Ascending aorta (tissue), 2 donors: ENCODE results near the gene TDRKH. TPM values are rescaled to one million over a fixed set of nuclear protein-coding genes. Genes with fewer than 3 reads are reported as not detected.

Experiments used
- DNase-seq, 2 donors: peaks; one replicate each; pipeline ENCODE4 v3.0.0-alpha.2; 2019; ENCODE audit warnings: low spot score in 2 of 2
- H3K27ac ChIP-seq, 2 donors: fragments of 200-600 bp; sonication (generic); one replicate each; pipeline ENCODE4 v1.5.1; 2016 to 2017; ENCODE audit warnings: mild to moderate bottlenecking in 1 of 2
- H3K27me3 ChIP-seq: fragments of 200-600 bp; sonication (generic); one replicate; pipeline ENCODE4 v1.5.1; 2017
- H3K36me3 ChIP-seq, 2 donors: fragments of 200-600 bp; sonication (generic); one replicate each; pipeline ENCODE4 v1.5.1; 2016
- H3K4me1 ChIP-seq, 2 donors: fragments of 200-600 bp; sonication (generic); one replicate each; pipeline ENCODE4 v1.5.1; 2016 to 2017; ENCODE audit warnings: mild to moderate bottlenecking in 1 of 2
- H3K4me3 ChIP-seq, 2 donors: fragments of 200-600 bp; sonication (generic); one replicate each; pipeline ENCODE4 v1.5.1; 2016 to 2017; ENCODE audit warnings: mild to moderate bottlenecking in 1 of 2
- H3K9me3 ChIP-seq, 2 donors: fragments of 200-600 bp; sonication (generic); one replicate each; pipeline ENCODE4 v1.5.1; 2016
- CTCF ChIP-seq, 3 experiments: fragments of 200-600 bp in 2 of 3; fragments of 450-650 bp in 1 of 3; sonication (generic) in 2 of 3; IDR thresholded peaks; one replicate each; pipeline ENCODE4 v1.5.1; 2016 to 2019; ENCODE audit warnings: antibody characterized with exemption in 3 of 3, mild to moderate bottlenecking in 1 of 3, moderate library complexity in 1 of 3
- intact Hi-C: fragments of 100-400 bp; cut with DNase I; formaldehyde crosslinking; loops from one replicate; pipeline ENCODE4 v1.15.1; 2023
- total RNA-seq: library from RNA; depleted of rRNA; stranded (reverse); fragments of >200 nt; gene quantifications from one replicate; pipeline ENCODE4 v1.1.0, GENCODE V29; 2016

TDRKH gene
- total RNA-seq, 1 donor from 2014 or later: 1.5 TPM

- Histone ChIP-seq H3K9me3 (no peaks in the 10 kb centered on the region), H3K27ac (no peak within 1 kb of the TSS), H3K27me3 (no peaks in the 10 kb centered on the region), H3K36me3 (no peaks in the 10 kb centered on the region), H3K4me1 (no peaks in the 10 kb centered on the region), H3K4me3 (no peak within 1 kb of the TSS)
- intact Hi-C loops: no loop called here
- no peak for TF ChIP-seq CTCF (IDR thresholded peaks at IDR 0.05)
- DNase-seq: no peak
These were observed 41.3 kb upstream of the TDRKH start, which contains the start of gene RORC for GRCh38 chr1:151831605-151832004. TSS of gene RORC (minus strand) at chr1:151831802. CDS start at chr1:151831764, 38 bp downstream.

- no peak overlapping the region for H3K4me3 ChIP-seq
- no peak for TF ChIP-seq CTCF (IDR thresholded peaks at IDR 0.05)
- H3K27ac ChIP-seq: no peak overlapping the region
- H3K4me1 ChIP-seq: no peaks in the 10 kb centered on the region
- intact Hi-C loops: no loop called here
- H3K36me3 ChIP-seq: no peaks in the 10 kb centered on the region
- no peaks in the 10 kb centered on the region for H3K27me3 ChIP-seq
- no peak for DNase-seq
- H3K9me3 ChIP-seq: no peaks in the 10 kb centered on the region
These were observed 40.9 kb upstream of the TDRKH start for GRCh38 chr1:151831256-151831591.

GRCh38 chr1:151830055-151830454 is 39.8 kb upstream of the TDRKH start:
- Histone ChIP-seq H3K4me1 (no peaks in the 10 kb centered on the region), H3K36me3 (no peaks in the 10 kb centered on the region), H3K4me3 (no peak overlapping the region), H3K27ac (no peak overlapping the region), H3K27me3 (no peaks in the 10 kb centered on the region), H3K9me3 (no peaks in the 10 kb centered on the region)
- no peak for TF ChIP-seq CTCF (IDR thresholded peaks at IDR 0.05)
- DNase-seq: no peak
- intact Hi-C loops: no loop called here

- Histone ChIP-seq H3K9me3 (no peaks in the 10 kb centered on the region), H3K27ac (no peak overlapping the region), H3K4me3 (no peak overlapping the region), H3K27me3 (no peaks in the 10 kb centered on the region), H3K36me3 (no peaks in the 10 kb centered on the region), H3K4me1 (no peaks in the 10 kb centered on the region)
- intact Hi-C loops: no loop called here
- no peak for DNase-seq
- no peak for TF ChIP-seq CTCF (IDR thresholded peaks at IDR 0.05)
These were observed 39.2 kb upstream of the TDRKH start for GRCh38 chr1:151829352-151830046.

GRCh38 chr1:151828921-151829320 is 38.6 kb upstream of the TDRKH start:
- Histone ChIP-seq H3K36me3 (no peaks in the 10 kb centered on the region), H3K27me3 (no peaks in the 10 kb centered on the region), H3K9me3 (no peaks in the 10 kb centered on the region), H3K27ac (no peak overlapping the region), H3K4me3 (no peak overlapping the region), H3K4me1 (no peaks in the 10 kb centered on the region)
- no peak for DNase-seq
- intact Hi-C loops: no loop called here
- TF ChIP-seq CTCF (IDR thresholded peaks at IDR 0.05): no peak

GRCh38 chr1:151827853-151828252 is 37.6 kb upstream of the TDRKH start:
- Histone ChIP-seq H3K36me3 (no peaks in the 10 kb centered on the region), H3K4me3 (no peak overlapping the region), H3K4me1 (no peaks in the 10 kb centered on the region), H3K27ac (no peak overlapping the region), H3K9me3 (no peaks in the 10 kb centered on the region), H3K27me3 (no peaks in the 10 kb centered on the region)
- DNase-seq: no peak
- TF ChIP-seq CTCF (IDR thresholded peaks at IDR 0.05): no peak
- intact Hi-C loops: no loop called here
